OCI-LY3 (cell line): Measurements from ENCODE around the gene RAP1GAP2.

Source experiments
- H2AFZ ChIP-seq: fragments of 200-600, 300-600 bp; shearing (Covaris generic); 2 replicates; pipeline ENCODE4 v1.6.0; 2014; ENCODE audit warnings: antibody characterized with exemption, low read depth, low read length
- H3K27ac ChIP-seq: fragments of 200-600, 300-600 bp; sonication (generic); 2 replicates; pipeline ENCODE4 v1.5.1; 2014; ENCODE audit warnings: mild to moderate bottlenecking, low read length, moderate library complexity, mixed read lengths
- H3K27me3 ChIP-seq: fragments of 200-600, 300-600 bp; sonication (generic); 2 replicates; pipeline ENCODE4 v1.6.1; 2014; ENCODE audit warnings: low read depth, low read length, mixed read lengths
- H3K36me3 ChIP-seq: fragments of 200-600, 300-600 bp; sonication (generic); replicated peaks from 2 replicates; pipeline ENCODE3; 2014; ENCODE audit warnings: low read depth, low read length, mixed read lengths
- H3K4me1 ChIP-seq: fragments of 300-600, 200-600 bp; sonication (generic); 2 replicates; pipeline ENCODE4 v1.6.1; 2014; ENCODE audit warnings: low read length, mixed read lengths
- H3K4me2 ChIP-seq: fragments of 200-600, 300-600 bp; sonication (generic); 2 replicates; pipeline ENCODE4 v1.6.1; 2014; ENCODE audit warnings: low read length, mixed read lengths
- H3K4me3 ChIP-seq: fragments of 300-600, 200-600 bp; sonication (generic); 2 replicates; pipeline ENCODE4 v1.5.1; 2014; ENCODE audit warnings: antibody characterized with exemption, mild to moderate bottlenecking, low read length, moderate library complexity
- H3K79me2 ChIP-seq: fragments of 300-600, 200-600 bp; shearing (Covaris generic); 2 replicates; pipeline ENCODE4 v1.6.1; 2014; ENCODE audit warnings: mild to moderate bottlenecking, low read length, mixed read lengths
- H3K9ac ChIP-seq: fragments of 300-600, 200-600 bp; shearing (Covaris generic); 2 replicates; pipeline ENCODE4 v1.6.0; 2014; ENCODE audit warnings: mild to moderate bottlenecking, low read length, moderate library complexity
- H3K9me3 ChIP-seq: fragments of 200-600, 300-600 bp; shearing (Covaris generic); 2 replicates; pipeline ENCODE4 v1.6.1; 2014; ENCODE audit warnings: low read length, mixed read lengths; ENCODE audit not compliant: insufficient read depth
- H4K20me1 ChIP-seq: fragments of 200-600, 300-600 bp; sonication (generic); 2 replicates; pipeline ENCODE4 v1.6.1; 2016; ENCODE audit warnings: low read length, mixed read lengths; ENCODE audit not compliant: insufficient read depth
- CTCF ChIP-seq: fragments of 200-600, 300-600 bp; sonication (generic); IDR thresholded peaks from 2 replicates; pipeline ENCODE4 v1.5.1; 2014; ENCODE audit warnings: antibody characterized with exemption, low read length, low read depth
- EZH2phosphoT487 ChIP-seq: fragments of 200-600 bp; shearing (Covaris generic); IDR thresholded peaks from 2 replicates; pipeline ENCODE4 v1.6.1; 2018; ENCODE audit warnings: antibody characterized with exemption, mixed run types, low read depth

RAP1GAP2 gene

DNA sequence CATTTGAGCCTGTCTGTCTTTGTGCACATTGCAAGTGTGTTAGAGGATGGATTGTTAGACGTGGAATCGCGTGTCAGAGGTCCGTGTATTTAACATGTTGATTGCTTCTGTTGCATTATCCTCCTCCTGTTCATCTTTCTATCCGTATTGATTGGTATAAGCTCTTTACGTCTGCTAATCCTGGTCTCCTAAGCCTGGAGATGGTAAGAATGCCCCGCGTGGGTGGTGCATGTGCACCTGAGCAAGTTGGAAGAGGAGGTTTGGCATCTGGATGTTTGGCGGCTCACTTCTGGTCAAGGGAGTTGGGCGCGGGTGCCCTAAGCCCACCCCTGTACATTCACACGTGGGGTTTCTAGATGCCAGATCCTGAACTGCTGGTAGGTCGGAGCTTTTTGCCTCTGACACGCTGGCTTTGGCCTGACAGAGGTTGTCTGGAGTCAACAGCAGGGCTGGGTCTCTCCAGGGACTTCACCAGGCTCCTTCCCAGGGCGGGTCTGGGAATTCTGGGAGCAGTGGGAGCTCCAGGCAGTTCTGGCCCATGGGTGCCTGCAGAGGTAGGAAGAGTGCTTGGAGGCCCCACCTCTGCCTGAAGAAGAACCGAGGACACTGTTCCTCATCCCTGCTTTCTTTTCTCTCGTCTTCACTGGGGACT, 159.8 kb downstream of the RAP1GAP2 start:
- Histone ChIP-seq H3K4me2 (no peak overlapping the region), H3K79me2 (no peaks in the 10 kb centered on the region), H2AFZ (no peak overlapping the region), H3K27ac (no peak overlapping the region), H3K36me3 (no peaks in the 10 kb centered on the region), H3K4me1 (peaks cover 7% of the 10 kb centered on the region), H3K9me3 (no peaks in the 10 kb centered on the region), H3K9ac (no peak overlapping the region), H3K27me3 (peaks cover 17% of the 10 kb centered on the region), H4K20me1 (no peaks in the 10 kb centered on the region), H3K4me3 (no peak overlapping the region)
- TF ChIP-seq EZH2phosphoT487 (no peak), CTCF (no peak)

DNA sequence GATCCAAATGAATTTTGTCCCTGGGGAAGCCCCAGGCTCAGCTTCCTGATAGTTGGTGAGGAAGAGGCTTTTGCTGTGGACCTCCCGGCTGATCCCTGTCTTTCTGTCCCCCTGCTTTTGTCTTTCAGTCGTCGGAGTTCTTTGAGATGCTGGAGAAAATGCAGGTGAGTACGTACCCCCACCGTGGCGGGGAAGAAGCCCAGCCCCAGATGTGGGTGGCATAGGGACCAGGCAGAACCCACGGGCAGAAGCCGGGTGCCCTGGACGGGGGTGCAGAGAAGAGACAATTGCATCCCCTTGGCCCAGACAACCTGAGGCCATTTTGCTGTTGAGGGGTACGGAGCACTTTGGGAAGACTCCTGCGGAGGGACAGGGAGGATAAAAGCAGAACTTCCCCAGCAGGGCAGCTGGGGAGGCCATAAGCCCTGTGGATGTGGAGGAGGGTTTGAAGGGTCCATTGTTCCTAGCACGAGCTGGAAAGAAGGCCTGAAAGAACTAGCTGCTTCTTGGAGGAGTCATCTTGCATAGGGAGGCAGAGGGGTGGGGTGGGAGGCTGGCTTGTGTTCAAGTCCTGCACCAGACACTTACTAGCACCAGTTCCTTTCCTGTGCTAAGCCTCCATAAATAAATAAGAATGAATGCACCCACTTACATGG, 161.5 kb downstream of the RAP1GAP2 start:
- no peak overlapping the region for H3K9ac ChIP-seq
- H3K79me2 ChIP-seq = no peaks in the 10 kb centered on the region
- peaks cover 17% of the 10 kb centered on the region for H3K27me3 ChIP-seq
- TF ChIP-seq EZH2phosphoT487 (no peak), CTCF (no peak)
- H3K27ac ChIP-seq = no peak overlapping the region
- no peak overlapping the region for H3K4me2 ChIP-seq
- H4K20me1 ChIP-seq = no peaks in the 10 kb centered on the region
- H3K4me3 ChIP-seq = no peak overlapping the region
- H2AFZ ChIP-seq = no peak overlapping the region
- no peaks in the 10 kb centered on the region for H3K9me3 ChIP-seq
- no peaks in the 10 kb centered on the region for H3K36me3 ChIP-seq
- H3K4me1 ChIP-seq = peaks cover 7% of the 10 kb centered on the region

DNA sequence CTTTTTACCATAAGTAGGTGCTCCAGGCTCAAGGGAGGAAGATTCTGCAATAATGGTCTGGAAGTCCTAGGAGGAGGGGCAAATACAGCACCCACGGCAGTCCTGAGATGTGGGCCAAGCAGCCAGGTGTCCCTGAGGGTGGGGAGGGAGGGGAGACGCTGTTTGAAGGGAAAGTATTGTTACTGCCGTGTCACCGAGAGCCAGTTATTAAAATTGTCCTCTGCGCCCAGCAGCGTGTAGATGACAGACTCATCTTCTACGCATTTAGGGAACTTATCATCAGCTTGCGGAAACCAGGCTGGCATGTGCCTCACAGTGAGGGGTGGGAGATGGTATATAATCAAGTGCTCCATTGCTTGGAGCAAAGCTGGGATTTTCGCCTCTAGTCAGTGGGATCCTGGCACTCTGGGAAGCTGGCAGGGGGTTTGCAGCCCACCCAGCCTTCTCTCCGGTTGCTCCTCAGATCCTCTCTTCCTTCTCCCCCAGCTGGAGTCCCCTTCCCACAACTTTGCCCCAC, 162.5 kb downstream of the RAP1GAP2 start:
- Histone ChIP-seq H3K27me3 (peaks cover 17% of the 10 kb centered on the region), H3K4me1 (peaks cover 7% of the 10 kb centered on the region), H3K9ac (no peak overlapping the region), H4K20me1 (no peaks in the 10 kb centered on the region), H3K36me3 (no peaks in the 10 kb centered on the region), H3K4me3 (no peak overlapping the region), H3K4me2 (no peak overlapping the region), H2AFZ (no peak overlapping the region), H3K27ac (no peak overlapping the region), H3K79me2 (no peaks in the 10 kb centered on the region), H3K9me3 (no peaks in the 10 kb centered on the region)
- TF ChIP-seq CTCF (no peak), EZH2phosphoT487 (no peak)

DNA sequence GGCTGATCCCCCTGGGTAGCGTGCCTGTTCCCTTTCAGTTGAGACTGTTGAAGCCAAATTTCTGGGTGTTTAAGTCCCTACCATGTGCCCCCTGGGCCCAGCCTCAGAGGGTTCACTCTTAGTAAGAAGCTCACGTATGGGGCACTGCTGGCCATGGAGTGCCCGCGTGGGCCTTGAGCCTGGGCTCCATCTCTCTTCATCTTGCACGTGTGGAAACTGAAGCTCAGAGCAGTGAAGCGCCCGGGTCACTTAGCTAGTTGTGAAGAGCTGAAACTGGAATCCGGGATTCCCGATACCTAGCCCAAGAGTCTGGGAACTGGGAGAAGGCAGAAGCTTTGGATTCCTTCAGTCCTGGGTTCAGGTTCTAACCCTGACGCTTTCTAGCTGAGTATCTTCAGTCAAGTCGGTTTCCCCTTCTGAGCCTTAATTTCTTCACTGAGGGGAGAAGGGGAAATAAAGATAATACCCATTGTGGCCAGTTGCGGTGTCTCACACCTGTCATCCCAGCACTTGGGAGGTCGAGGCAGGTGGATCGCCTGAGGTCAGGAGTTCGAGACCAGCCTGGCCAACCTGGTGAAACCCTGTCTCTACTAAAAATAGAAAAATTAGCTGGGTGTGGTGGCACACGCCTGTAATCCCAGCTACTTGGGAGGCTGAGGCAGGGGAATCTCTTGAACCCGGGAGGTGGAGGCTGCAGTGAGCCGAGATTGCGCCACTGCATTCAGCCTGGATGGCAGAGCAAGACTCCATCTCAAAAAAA, 163.3 kb downstream of the RAP1GAP2 start:
- Histone ChIP-seq H3K79me2 (no peaks in the 10 kb centered on the region), H3K9me3 (no peaks in the 10 kb centered on the region), H3K4me2 (no peak overlapping the region), H4K20me1 (no peaks in the 10 kb centered on the region), H3K9ac (no peak overlapping the region), H3K27me3 (peaks cover 17% of the 10 kb centered on the region), H3K27ac (no peak overlapping the region), H3K4me1 (peaks cover 7% of the 10 kb centered on the region), H2AFZ (no peak overlapping the region), H3K4me3 (no peak overlapping the region), H3K36me3 (no peaks in the 10 kb centered on the region)
- TF ChIP-seq CTCF = no peak
- TF ChIP-seq EZH2phosphoT487 = no peak
